ENCODE results near the gene KANSL3.

The KANSL3 gene

DNA sequence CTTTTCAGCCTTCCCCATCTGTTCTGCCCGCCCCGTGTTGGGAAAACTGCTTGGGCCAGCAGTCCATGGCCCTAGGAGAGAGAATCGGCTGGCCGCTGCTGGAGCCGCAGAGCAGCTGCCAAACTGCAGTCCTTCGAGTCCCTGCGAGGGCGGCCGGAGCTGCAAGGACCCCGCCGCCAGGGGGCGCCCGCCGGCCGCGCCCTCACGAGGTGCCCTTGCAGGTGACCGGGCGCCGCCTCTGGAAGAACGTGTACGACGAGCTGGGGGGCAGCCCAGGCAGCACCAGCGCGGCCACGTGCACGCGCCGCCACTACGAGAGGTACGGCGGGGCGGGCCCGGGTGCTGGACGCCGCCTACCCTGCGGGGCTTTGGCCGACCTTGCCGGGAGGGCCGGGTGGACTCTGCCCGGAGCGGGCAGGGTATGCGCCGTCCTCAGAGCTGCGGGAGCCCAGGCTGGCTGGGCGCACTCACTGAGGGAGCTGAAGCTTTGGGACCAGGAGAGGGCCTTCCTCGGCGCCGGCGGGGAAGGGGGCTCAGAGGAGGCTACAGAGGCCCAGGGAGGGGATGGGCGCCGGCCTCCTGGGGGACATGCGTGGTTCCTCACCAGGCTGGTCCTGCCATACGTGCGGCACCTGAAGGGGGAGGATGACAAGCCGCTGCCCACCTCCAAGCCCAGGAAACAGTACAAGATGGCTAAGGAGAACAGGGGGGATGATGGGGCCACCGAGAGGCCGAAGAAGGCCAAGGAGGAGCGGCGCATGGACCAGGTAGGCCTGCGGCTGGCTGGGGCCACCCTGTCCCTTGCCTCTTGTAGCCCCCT, 87.9 kb downstream of the KANSL3 start:
- TF ChIP-seq ZNF70 (CRISPR knock-in tag; IDR thresholded peaks at IDR 0.05) (no peak), ZFP30 (CRISPR knock-in tag; IDR thresholded peaks at IDR 0.05) (no peak), ISL1 (CRISPR knock-in tag; IDR thresholded peaks at IDR 0.05) (no peak), TCF4 (CRISPR knock-in tag; IDR thresholded peaks at IDR 0.05; ENCODE audit: borderline replicate concordance) (no peak), ZC3H10 (CRISPR knock-in tag; IDR thresholded peaks at IDR 0.05) (no peak), PPARA (CRISPR knock-in tag; IDR thresholded peaks at IDR 0.05; ENCODE audit: borderline replicate concordance) (no peak), ZFP3 (CRISPR knock-in tag; IDR thresholded peaks at IDR 0.05) (no peak), ZNF565 (CRISPR knock-in tag; conservative IDR thresholded peaks at IDR 0.05; ENCODE audit: low read depth) (no peak), CSDC2 (CRISPR knock-in tag; IDR thresholded peaks at IDR 0.05) (no peak), BACH2 (CRISPR knock-in tag; IDR thresholded peaks at IDR 0.05; ENCODE audit: borderline replicate concordance) (no peak), RARB (CRISPR knock-in tag; IDR thresholded peaks at IDR 0.05) (no peak), GLIS3 (CRISPR knock-in tag; IDR thresholded peaks at IDR 0.05) (no peak), TOX (CRISPR knock-in tag; IDR thresholded peaks at IDR 0.05; ENCODE audit: borderline replicate concordance) (no peak), SNAI2 (CRISPR knock-in tag; IDR thresholded peaks at IDR 0.05) (no peak), ESRRG (CRISPR knock-in tag; IDR thresholded peaks at IDR 0.05) (no peak)
- TF ChIP-seq, protein P1, sequence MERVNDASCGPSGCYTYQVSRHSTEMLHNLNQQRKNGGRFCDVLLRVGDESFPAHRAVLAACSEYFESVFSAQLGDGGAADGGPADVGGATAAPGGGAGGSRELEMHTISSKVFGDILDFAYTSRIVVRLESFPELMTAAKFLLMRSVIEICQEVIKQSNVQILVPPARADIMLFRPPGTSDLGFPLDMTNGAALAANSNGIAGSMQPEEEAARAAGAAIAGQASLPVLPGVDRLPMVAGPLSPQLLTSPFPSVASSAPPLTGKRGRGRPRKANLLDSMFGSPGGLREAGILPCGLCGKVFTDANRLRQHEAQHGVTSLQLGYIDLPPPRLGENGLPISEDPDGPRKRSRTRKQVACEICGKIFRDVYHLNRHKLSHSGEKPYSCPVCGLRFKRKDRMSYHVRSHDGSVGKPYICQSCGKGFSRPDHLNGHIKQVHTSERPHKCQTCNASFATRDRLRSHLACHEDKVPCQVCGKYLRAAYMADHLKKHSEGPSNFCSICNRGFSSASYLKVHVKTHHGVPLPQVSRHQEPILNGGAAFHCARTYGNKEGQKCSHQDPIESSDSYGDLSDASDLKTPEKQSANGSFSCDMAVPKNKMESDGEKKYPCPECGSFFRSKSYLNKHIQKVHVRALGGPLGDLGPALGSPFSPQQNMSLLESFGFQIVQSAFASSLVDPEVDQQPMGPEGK (CRISPR knock-in tag; IDR thresholded peaks at IDR 0.05; ENCODE audit: borderline replicate concordance) = no peak
- TF ChIP-seq, protein P2, sequence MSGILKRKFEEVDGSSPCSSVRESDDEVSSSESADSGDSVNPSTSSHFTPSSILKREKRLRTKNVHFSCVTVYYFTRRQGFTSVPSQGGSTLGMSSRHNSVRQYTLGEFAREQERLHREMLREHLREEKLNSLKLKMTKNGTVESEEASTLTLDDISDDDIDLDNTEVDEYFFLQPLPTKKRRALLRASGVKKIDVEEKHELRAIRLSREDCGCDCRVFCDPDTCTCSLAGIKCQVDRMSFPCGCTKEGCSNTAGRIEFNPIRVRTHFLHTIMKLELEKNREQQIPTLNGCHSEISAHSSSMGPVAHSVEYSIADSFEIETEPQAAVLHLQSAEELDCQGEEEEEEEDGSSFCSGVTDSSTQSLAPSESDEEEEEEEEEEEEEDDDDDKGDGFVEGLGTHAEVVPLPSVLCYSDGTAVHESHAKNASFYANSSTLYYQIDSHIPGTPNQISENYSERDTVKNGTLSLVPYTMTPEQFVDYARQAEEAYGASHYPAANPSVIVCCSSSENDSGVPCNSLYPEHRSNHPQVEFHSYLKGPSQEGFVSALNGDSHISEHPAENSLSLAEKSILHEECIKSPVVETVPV (CRISPR knock-in tag; IDR thresholded peaks at IDR 0.05) = no peak
- TF ChIP-seq, protein P3, sequence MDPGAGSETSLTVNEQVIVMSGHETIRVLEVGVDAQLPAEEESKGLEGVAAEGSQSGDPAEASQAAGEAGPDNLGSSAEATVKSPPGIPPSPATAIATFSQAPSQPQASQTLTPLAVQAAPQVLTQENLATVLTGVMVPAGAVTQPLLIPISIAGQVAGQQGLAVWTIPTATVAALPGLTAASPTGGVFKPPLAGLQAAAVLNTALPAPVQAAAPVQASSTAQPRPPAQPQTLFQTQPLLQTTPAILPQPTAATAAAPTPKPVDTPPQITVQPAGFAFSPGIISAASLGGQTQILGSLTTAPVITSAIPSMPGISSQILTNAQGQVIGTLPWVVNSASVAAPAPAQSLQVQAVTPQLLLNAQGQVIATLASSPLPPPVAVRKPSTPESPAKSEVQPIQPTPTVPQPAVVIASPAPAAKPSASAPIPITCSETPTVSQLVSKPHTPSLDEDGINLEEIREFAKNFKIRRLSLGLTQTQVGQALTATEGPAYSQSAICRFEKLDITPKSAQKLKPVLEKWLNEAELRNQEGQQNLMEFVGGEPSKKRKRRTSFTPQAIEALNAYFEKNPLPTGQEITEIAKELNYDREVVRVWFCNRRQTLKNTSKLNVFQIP (CRISPR knock-in tag; IDR thresholded peaks at IDR 0.05; ENCODE audit: borderline replicate concordance, low read depth) = no peak
- TF ChIP-seq, protein P4, sequence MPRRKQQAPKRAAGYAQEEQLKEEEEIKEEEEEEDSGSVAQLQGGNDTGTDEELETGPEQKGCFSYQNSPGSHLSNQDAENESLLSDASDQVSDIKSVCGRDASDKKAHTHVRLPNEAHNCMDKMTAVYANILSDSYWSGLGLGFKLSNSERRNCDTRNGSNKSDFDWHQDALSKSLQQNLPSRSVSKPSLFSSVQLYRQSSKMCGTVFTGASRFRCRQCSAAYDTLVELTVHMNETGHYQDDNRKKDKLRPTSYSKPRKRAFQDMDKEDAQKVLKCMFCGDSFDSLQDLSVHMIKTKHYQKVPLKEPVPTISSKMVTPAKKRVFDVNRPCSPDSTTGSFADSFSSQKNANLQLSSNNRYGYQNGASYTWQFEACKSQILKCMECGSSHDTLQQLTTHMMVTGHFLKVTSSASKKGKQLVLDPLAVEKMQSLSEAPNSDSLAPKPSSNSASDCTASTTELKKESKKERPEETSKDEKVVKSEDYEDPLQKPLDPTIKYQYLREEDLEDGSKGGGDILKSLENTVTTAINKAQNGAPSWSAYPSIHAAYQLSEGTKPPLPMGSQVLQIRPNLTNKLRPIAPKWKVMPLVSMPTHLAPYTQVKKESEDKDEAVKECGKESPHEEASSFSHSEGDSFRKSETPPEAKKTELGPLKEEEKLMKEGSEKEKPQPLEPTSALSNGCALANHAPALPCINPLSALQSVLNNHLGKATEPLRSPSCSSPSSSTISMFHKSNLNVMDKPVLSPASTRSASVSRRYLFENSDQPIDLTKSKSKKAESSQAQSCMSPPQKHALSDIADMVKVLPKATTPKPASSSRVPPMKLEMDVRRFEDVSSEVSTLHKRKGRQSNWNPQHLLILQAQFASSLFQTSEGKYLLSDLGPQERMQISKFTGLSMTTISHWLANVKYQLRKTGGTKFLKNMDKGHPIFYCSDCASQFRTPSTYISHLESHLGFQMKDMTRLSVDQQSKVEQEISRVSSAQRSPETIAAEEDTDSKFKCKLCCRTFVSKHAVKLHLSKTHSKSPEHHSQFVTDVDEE (CRISPR knock-in tag; IDR thresholded peaks at IDR 0.05) = no peak
- TF ChIP-seq, protein P5, sequence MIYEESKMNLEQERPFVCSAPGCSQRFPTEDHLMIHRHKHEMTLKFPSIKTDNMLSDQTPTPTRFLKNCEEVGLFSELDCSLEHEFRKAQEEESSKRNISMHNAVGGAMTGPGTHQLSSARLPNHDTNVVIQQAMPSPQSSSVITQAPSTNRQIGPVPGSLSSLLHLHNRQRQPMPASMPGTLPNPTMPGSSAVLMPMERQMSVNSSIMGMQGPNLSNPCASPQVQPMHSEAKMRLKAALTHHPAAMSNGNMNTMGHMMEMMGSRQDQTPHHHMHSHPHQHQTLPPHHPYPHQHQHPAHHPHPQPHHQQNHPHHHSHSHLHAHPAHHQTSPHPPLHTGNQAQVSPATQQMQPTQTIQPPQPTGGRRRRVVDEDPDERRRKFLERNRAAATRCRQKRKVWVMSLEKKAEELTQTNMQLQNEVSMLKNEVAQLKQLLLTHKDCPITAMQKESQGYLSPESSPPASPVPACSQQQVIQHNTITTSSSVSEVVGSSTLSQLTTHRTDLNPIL (CRISPR knock-in tag; IDR thresholded peaks at IDR 0.05; ENCODE audit: low read depth) = no peak
- no peak for ATAC-seq

DNA sequence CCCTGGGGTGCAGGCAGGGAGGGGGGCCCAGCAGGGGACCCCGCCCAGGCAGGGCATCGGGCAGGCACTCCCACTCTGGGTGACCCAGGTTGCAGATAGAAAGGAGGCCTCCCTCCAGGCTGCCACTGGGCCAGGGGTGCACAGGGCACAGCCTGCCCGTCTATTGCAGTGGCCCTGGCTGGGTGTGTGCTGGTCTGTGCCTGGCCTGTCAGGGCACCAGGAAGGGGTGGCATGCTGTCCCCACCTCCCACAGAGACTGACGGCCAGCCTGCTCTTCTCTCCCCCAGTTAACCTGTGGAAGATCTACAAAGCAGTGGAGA, 88.7 kb downstream of the KANSL3 start:
- TF ChIP-seq, protein P3 (CRISPR knock-in tag; IDR thresholded peaks at IDR 0.05; ENCODE audit: borderline replicate concordance, low read depth) = no peak
- TF ChIP-seq, protein P2 (CRISPR knock-in tag; IDR thresholded peaks at IDR 0.05) = no peak
- TF ChIP-seq TOX (CRISPR knock-in tag; IDR thresholded peaks at IDR 0.05; ENCODE audit: borderline replicate concordance) = no peak
- no peak for ATAC-seq
